ENCODE results near the gene DPPA5. TPM values are rescaled to one million over a fixed set of nuclear protein-coding genes. Genes with fewer than 3 reads are reported as not detected.

DPPA5 gene
- total RNA-seq, 1 donor from 2014 or later, result not detected

DNA sequence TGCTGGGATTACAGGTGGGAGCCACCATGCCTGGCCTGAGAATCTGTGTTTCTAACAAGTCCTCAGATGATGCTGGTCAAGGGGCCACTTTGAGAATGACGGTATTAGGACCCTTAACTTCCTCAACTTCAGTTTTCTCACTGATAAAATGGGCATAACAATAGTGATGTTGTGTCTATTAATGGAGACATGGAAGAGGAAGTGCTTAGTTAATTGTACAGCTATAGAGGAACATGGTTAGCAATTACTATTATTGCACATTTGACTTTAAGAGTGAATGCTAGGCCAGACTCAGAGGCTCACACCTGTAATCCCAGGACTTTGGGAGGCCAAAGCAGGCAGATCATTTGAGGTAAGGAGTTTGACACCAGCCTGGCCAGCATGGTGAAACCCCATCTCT is 12.7 kb downstream of the DPPA5 start:
- DNase-seq (ENCODE audit: extremely low spot score in 2 of 2), result no peak
- H3K36me3 ChIP-seq, result no peaks in the 10 kb centered on the region
- no peak for TF ChIP-seq POLR2A (IDR thresholded peaks at IDR 0.05)
- TF ChIP-seq POLR2AphosphoS5 (IDR thresholded peaks at IDR 0.05; ENCODE audit: insufficient read depth in 1 of 2, low read depth in 1 of 2), result no peak
- TF ChIP-seq, protein P1, sequence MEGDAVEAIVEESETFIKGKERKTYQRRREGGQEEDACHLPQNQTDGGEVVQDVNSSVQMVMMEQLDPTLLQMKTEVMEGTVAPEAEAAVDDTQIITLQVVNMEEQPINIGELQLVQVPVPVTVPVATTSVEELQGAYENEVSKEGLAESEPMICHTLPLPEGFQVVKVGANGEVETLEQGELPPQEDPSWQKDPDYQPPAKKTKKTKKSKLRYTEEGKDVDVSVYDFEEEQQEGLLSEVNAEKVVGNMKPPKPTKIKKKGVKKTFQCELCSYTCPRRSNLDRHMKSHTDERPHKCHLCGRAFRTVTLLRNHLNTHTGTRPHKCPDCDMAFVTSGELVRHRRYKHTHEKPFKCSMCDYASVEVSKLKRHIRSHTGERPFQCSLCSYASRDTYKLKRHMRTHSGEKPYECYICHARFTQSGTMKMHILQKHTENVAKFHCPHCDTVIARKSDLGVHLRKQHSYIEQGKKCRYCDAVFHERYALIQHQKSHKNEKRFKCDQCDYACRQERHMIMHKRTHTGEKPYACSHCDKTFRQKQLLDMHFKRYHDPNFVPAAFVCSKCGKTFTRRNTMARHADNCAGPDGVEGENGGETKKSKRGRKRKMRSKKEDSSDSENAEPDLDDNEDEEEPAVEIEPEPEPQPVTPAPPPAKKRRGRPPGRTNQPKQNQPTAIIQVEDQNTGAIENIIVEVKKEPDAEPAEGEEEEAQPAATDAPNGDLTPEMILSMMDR (IDR thresholded peaks at IDR 0.05), result no peak
- H3K4me3 ChIP-seq, result no peak overlapping the region
- intact Hi-C loops (cut with DNase I), result no loop called here
- H3K9me3 ChIP-seq, result no peaks in the 10 kb centered on the region
- H3K27ac ChIP-seq, result no peak overlapping the region
- no peaks in the 10 kb centered on the region for H3K4me1 ChIP-seq
- H3K27me3 ChIP-seq, result no peaks in the 10 kb centered on the region

- Histone ChIP-seq H3K4me3 (no peak overlapping the region), H3K36me3 (no peaks in the 10 kb centered on the region), H3K27ac (no peak overlapping the region), H3K4me1 (no peaks in the 10 kb centered on the region), H3K9me3 (no peaks in the 10 kb centered on the region), H3K27me3 (no peaks in the 10 kb centered on the region)
- TF ChIP-seq, protein P1 (IDR thresholded peaks at IDR 0.05), result no peak
- no peak for TF ChIP-seq POLR2A (IDR thresholded peaks at IDR 0.05)
- no peak for DNase-seq (ENCODE audit: extremely low spot score in 2 of 2)
- intact Hi-C loops (cut with DNase I), result no loop called here
Measured at GRCh38 chr6:73340048-73340447, 14.0 kb downstream of the DPPA5 start.

- no peak overlapping the region for H3K4me3 ChIP-seq
- no peaks in the 10 kb centered on the region for H3K36me3 ChIP-seq
- H3K27me3 ChIP-seq, result no peaks in the 10 kb centered on the region
- intact Hi-C loops (cut with DNase I), result no loop called here
- no peak overlapping the region for H3K27ac ChIP-seq
- TF ChIP-seq, protein P1 (IDR thresholded peaks at IDR 0.05), result no peak
- no peak for TF ChIP-seq POLR2AphosphoS5 (IDR thresholded peaks at IDR 0.05; ENCODE audit: insufficient read depth in 1 of 2, low read depth in 1 of 2)
- TF ChIP-seq POLR2A (IDR thresholded peaks at IDR 0.05), result no peak
- no peak for DNase-seq (ENCODE audit: extremely low spot score in 2 of 2)
- H3K9me3 ChIP-seq, result no peaks in the 10 kb centered on the region
- no peaks in the 10 kb centered on the region for H3K4me1 ChIP-seq
Measured at GRCh38 chr6:73339340-73339739, 14.7 kb downstream of the DPPA5 start.

DNA sequence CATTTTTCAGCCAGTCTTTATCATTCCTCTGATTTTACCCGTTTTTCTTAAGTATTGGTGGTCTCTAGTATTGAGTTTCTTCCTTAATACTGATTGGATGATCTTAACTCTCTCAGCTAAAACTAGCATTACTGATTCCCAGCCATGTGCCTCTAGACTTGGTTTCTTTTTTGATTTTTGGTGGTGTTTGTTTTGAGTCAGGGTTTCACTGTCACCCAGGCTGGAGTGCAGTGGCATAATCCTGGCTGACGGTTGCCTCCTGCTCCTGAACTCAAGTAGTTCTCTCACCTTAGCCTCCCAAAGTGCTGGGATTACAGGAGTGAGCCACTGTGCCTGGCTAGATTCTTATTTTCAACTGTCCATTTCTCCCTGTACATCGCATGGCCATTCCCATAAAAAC is 24.9 kb downstream of the DPPA5 start:
- H3K9me3 ChIP-seq, result no peaks in the 10 kb centered on the region
- intact Hi-C loops (cut with DNase I), result no loop called here
- no peaks in the 10 kb centered on the region for H3K4me1 ChIP-seq
- TF ChIP-seq, protein P1 (IDR thresholded peaks at IDR 0.05), result no peak
- TF ChIP-seq POLR2AphosphoS5 (IDR thresholded peaks at IDR 0.05; ENCODE audit: insufficient read depth in 1 of 2, low read depth in 1 of 2), result no peak
- TF ChIP-seq POLR2A (IDR thresholded peaks at IDR 0.05), result no peak
- H3K27ac ChIP-seq, result no peak overlapping the region
- no peak for DNase-seq (ENCODE audit: extremely low spot score in 2 of 2)
- no peaks in the 10 kb centered on the region for H3K27me3 ChIP-seq
- no peak overlapping the region for H3K4me3 ChIP-seq
- H3K36me3 ChIP-seq, result no peaks in the 10 kb centered on the region

- Histone ChIP-seq H3K27ac (no peak overlapping the region), H3K4me3 (no peak overlapping the region), H3K9me3 (no peaks in the 10 kb centered on the region), H3K36me3 (no peaks in the 10 kb centered on the region), H3K27me3 (no peaks in the 10 kb centered on the region), H3K4me1 (no peaks in the 10 kb centered on the region)
- no peak for TF ChIP-seq POLR2AphosphoS5 (IDR thresholded peaks at IDR 0.05; ENCODE audit: insufficient read depth in 1 of 2, low read depth in 1 of 2)
- no peak for TF ChIP-seq POLR2A (IDR thresholded peaks at IDR 0.05)
- TF ChIP-seq, protein P1 (IDR thresholded peaks at IDR 0.05), result no peak
- intact Hi-C loops (cut with DNase I), result no loop called here
- no peak for DNase-seq (ENCODE audit: extremely low spot score in 2 of 2)
Measured at GRCh38 chr6:73328790-73329189, 25.3 kb downstream of the DPPA5 start.
